HG02678 (cell line): Measurements from ENCODE around the gene KCNQ1OT1.

Source experiments
- ATAC-seq: cut with Tn5 transposase; IDR thresholded peaks from one replicate; pipeline ENCODE4 v1.9.1; 2021; ENCODE audit warnings: mild to moderate bottlenecking, moderate library complexity; ENCODE audit not compliant: unreplicated experiment

Gene KCNQ1OT1

GRCh38 chr11:2584812-2585565 lies 114.8 kb downstream of the KCNQ1OT1 start:
- ATAC-seq: no peak

GRCh38 chr11:2584434-2584811 lies 115.4 kb downstream of the KCNQ1OT1 start:
- no peak for ATAC-seq

DNA sequence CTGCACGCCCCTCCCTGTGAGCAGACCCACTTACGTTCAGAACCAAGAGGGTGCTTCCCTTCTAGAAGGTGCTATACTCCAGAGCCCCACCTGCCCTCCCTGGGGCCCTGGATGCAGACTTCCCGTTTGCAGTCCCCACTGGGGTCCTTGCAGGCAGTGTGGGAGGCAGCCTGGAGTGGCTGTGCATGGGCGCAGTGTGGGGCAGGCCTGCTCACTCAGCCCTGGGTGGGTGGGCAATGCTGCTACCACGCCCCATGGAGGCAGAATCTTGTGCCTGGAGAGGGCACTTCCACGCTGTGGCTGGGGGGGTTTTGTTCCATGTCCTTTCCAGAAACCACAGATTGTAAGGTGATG lies 116.2 kb downstream of the KCNQ1OT1 start:
- ATAC-seq: no peak

DNA sequence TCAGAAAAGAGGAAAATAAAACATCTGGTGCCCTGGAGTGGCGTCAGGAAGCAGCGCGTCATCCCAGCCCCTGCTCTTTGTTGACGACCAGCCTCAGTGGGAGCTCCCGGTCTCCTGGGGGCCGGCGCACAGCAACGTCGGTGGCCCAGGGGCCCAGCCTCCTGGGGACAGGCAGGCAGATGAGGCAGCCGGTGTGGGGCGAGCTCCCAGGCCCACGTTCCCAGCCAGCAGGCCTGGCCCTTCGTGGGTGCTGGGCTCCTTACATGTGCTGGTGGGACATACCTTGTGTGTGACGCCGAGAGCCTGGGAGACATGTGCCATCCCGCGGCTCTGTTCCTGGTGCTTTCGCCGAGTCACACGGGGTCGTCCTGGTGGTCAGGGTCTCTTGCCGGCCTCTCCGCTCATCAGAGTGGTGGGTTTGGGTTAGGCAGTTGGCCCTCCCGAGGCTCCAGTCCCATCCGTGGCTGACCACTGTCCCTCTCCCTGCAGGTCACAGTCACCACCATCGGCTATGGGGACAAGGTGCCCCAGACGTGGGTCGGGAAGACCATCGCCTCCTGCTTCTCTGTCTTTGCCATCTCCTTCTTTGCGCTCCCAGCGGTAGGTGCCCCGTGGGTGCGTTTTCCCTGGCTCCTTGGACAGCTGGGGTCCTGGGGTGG lies 116.7 kb downstream of the KCNQ1OT1 start:
- ATAC-seq: no peak

DNA sequence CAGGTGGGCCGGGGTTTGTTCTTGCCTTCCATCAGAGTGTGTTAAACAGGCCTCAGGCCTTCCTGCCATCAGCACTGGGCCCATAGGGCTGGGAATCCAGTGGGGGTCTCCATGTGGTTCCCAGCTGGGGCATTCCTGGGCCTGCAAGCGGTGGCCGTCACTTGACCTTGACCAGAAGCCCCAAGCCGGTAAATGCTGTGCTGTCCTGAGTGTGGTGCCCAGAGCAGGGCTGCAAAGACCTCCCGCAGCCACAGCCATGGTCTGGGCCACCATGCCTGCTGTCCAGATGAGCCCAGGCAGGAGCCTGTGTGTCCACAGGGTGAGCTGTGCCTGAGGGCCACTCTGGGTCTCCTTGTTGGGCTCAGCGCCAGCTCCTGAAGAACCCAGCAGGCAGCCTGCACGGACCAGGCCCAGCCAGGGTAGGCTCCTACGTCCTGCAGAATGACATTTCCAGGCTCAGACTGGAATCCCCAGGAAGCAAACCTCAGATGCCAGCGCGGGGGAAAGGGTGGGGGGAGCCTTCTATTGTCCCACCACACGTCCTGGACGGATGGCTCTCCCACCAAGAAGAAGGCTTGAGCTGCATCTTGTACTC lies 117.3 kb downstream of the KCNQ1OT1 start:
- no peak for ATAC-seq

- no peak for ATAC-seq
Observed at GRCh38 chr11:2581931-2582350, 117.9 kb downstream of the KCNQ1OT1 start.

DNA sequence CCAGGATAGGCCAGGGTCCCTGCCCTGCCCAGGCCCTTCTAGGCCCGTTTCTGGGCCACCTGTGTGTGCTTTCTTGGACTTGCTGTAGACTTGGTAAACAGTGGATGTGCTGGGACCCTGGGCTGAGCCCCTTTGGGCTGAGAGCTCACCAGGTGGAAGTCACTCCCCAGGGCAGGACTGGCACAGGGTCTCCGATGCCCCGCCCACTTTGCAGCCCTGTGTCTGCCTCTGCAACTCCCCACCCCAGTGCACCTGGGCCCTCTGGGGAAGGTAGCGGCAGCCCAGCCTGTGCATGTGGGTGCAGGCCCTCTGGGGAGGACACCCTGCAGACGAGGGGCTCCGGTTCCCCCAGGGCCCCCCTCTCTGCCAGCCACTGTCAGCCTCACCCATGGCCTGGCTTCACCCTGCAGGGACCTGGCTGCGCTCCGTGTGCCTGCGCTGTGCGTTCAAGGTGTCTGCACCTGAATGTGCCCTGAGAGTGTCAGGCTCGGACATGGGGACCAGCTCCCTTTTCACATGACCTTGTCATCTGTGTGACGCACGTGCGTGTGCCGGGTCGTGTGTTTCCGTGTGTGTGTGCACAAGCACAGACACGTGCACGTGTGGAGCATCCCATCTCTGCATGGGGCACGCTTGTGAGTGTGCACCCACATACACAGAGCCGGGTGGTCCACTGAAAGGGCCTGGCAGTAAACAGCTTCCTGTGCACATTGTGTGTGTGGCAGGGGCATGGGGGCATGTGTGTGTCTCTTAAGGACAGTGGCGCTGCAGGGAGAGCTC lies 118.5 kb downstream of the KCNQ1OT1 start:
- ATAC-seq: no peak

- ATAC-seq: no peak
Observed at GRCh38 chr11:2580571-2581001, 119.2 kb downstream of the KCNQ1OT1 start.

DNA sequence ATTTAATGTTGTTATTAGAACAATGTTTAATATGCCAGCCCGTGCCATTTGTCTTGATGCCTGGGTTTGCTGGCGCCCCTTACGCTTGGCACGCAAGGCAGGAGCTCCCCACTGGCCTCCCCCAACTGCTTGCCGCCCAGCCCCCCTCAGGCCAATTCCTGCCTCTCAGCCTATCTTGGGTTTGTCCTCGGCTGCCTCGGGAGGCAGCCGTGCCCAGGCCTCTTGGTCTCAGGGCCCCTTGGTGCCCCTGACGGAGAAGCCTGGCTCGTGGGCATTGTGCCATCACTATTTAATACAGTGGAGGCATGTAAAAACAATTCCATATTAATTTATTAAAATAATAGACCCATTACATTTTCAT lies 119.8 kb downstream of the KCNQ1OT1 start:
- no peak for ATAC-seq

GRCh38 chr11:2579315-2580060 lies 120.3 kb downstream of the KCNQ1OT1 start:
- ATAC-seq: no peak

GRCh38 chr11:2578929-2579270 lies 120.9 kb downstream of the KCNQ1OT1 start:
- no peak for ATAC-seq

DNA sequence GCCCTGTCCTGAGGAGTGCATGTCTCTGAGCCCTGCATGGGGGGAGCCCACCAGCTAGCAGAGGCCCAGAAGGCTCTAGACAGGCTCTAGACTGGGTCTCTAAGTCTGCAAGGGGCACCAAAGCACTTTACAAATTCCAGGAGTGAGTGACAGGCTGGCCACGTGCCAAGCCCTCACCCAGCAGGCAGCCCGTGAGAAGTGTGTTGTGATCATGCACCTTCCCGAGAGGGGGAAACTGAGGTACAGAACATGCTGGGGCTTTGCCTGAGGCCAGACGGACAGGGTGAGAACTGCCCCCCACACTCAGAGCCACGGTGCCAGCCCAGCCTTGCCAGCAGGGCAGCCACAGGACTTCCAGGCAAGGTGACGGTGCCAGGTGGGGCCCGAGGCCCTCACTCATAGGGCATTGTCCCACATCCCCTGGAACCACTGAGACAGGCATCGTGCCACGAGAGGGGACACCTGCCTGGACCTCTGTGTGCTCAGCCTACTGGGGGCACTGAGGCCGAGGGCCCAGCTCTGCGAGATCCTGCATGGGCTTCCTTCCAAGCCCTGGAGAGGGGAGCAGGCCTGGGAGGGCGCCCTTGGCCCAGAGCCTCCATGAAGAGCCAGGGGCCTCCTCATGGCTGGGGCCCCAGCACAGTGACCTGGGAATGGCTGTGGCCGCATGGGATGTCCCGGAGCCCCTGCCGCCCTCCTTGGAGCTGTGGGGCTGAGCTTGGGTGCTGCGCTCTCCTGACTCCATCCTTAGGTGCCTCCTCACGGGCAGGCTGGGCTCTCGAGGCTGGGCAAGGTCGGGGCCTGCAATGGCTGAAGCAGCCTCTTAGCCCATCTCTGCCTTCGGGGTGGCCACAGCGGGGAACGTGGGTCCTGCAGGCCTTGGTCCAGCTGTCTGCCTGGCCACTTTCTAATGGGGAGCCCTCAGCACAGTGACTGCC lies 121.5 kb downstream of the KCNQ1OT1 start:
- ATAC-seq: no peak

DNA sequence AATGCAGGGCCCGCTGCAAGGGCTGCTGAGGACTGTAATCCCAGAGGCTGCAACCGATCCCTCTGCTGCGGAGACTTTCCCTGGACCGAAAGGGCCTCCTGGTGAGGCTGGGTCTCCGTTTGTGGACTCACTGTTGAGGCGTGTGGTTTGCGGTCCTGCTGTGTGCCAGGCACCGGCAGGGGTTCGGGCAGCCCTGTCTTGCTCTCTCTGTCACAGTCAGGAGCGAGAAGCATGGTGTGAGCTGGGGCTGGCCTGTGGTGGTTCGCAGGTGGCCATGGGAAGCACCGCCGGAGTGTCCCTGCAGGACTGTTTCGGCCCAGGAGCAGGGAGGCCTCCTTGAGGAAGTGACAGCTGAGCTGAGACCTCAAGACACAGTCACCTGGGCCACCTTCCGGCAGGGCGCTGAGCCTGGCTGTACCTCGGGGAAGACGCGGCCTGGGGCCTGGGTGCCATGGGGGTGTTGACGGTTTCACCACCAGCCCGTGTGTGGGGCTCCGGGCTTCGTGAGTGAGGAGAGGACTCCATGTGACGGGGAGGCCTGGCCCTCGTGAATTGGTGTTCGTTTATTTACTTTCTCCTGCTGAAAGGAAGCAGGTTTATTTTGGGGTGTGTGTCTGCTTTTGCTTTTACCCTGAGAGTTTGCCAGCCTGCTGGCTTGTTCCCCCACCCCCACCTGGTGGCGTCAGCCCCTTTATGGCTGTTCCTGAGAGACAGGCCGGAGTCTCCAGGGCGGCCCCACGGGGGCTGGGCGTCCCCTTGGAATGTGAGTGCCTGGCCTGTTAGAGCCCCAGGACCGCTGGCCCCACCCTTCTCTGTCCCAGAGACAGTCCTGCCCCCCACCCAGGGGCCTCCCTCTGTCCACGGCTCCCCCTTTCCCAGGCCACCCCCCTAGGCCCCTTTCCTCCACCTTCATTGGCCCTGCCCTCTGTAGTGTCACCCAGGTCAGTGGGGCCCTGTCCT lies 122.5 kb downstream of the KCNQ1OT1 start:
- no peak for ATAC-seq

GRCh38 chr11:2576549-2576948 lies 123.2 kb downstream of the KCNQ1OT1 start:
- ATAC-seq: no peak

DNA sequence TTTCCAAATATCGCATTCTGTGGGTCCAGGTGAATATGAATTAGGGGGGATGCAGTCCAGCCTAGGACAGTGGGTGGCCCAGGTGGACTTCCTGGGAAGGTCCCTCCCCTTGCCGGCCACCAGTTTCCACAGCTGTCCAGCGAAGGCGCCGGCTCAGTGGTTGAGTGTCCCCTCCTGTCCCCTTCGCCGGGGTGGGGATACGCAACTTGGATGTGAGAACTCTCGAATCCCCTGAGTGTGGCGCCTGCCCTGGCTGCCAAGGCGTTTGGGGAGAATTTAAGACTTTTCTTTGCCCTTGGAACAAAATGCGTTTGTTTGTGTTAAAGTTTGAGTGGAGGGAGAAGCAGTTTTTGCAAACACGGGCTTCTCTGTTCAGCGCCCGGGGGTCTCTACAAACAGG lies 123.7 kb downstream of the KCNQ1OT1 start:
- ATAC-seq: no peak

GRCh38 chr11:2575591-2576051 lies 124.2 kb downstream of the KCNQ1OT1 start:
- no peak for ATAC-seq

DNA sequence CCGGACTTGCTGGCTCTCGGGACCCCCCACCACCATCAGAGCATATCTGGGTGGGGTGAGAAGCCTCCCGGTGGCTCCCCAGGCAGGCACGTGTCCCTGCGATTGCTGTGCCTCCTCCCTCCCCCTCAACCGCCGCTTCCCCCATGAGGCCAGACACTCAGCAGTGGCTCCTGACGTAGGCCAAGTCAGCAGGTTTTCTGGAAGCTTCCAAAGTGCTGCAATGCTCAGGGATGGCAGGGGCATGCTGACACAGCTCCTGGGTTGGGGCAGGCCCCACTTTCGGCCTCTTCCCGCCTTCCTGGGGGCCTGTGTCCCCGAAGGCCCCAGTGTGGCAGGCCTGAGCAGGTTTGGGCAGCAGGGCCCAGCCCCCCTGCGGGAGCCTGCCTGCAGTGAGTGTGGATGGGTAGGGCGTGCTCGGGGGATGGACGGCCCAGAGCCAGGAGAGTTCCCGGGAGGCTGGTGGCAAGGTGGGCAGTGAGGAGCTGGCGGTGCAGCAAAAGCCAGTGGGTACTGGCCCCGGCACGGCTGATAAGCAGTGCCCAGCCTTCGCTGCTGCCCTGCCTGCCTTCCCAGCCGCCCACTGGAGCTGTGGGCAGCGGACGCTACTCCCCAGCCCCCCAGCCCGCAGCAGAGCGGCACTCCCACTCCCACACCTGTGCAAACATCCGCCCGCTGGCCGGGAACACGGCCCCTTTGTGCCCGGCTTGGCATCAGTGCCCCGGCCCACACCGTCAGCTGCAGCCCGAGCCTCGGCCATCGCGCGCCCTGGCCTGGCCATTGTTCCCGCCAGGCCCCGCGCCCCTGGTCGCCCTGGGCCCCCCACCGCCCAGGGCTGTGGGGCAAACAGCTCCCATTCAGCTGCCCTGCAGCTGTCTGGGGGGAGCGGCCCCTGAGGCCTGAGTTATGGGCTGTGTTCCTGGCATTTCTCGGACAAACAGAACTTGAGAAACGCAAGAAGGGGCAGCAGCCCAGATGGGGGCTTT lies 125.0 kb downstream of the KCNQ1OT1 start:
- ATAC-seq: no peak
